ENCODE measurements around the gene DCXR. TPM values are rescaled to one million over a fixed set of nuclear protein-coding genes. Genes with fewer than 3 reads are reported as not detected.
A peak's percentile ranks its signal among the peaks of the same experiment; 100 is the strongest.

Gene DCXR
- total RNA-seq, 1 experiment from 2014 or later: 306 TPM

DNA sequence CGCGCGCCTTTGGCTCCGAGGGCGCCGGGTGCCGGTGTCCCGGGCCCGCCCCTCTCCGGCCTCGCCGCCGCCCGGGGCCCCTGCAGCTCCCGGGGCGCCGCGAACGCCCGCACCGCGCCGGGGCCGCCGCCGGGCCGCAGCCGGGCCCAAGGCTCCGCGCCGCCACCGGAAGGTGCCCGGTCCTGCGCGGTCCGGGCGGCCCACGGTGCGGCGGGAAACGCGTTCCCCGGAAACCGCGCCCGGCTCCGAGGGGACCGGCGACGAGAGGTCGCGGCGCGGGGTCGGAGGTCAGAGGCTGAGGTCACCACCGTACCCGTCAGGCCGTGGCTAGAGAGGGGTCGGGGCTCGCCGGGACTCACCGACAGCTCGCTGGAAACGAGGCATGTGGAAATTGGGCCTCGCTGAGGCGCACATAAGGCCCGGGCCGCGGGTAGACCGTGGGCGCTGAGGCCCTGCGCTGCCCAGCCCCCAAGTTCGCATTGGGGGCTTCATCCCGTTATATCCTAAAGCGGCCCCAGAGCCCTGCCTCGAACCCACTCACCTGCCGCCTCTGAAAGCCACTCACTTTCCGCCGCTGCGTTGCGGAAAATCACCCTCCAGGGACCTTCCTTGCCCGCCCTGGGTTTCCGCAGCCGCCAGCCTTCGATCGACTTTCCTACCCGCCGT is 28.3 kb upstream of the DCXR start, which contains the start of gene DUS1L:
DUS1L (minus strand) TSS at position 167 of the 666 bp plus-strand sequence. CDS start 745 bp downstream, outside the sequence.
- Histone ChIP-seq H3K4me2 (ENCODE audit: low read length) (peak within 1 kb of the TSS; percentile 100), H3K4me1 (ENCODE audit: control insufficient read depth in 1 of 2, insufficient read depth in 2 of 2, low read length in 2 of 2) (peaks cover 11 to 22% of the 10 kb centered on the region in 2 experiments; a peak in 3 of 4 replicates), H3K79me2 (ENCODE audit: insufficient read depth, low read length) (peaks cover 35% of the 10 kb centered on the region), H3K9ac (ENCODE audit: low read length) (peak within 1 kb of the TSS; percentile 100), H2AFZ (ENCODE audit: low read depth, low read length, poor library complexity, severe bottlenecking) (peak within 1 kb of the TSS; percentile 68), H3K27ac (ENCODE audit: low read depth, low read length) (peak within 1 kb of the TSS; percentile 89), H3K9me2 (ENCODE audit: insufficient read depth) (no peaks in the 10 kb centered on the region), H3K36me3 (ENCODE audit: control insufficient read depth in 1 of 2, insufficient read depth in 2 of 2, low read length in 2 of 2) (peaks cover 14 to 34% of the 10 kb centered on the region in 2 experiments; a peak in 3 of 4 replicates), H3K4me3 (replicated peaks in 1 of 2; ENCODE audit: low read depth in 1 of 2, low read length in 2 of 2) (peak within 1 kb of the TSS; percentile 96 to 100), H3K9me3 (ENCODE audit: control insufficient read depth in 1 of 2, insufficient read depth in 1 of 2, low read depth in 1 of 2, low read length in 2 of 2) (no peaks in the 10 kb centered on the region), H4K20me1 (ENCODE audit: insufficient read depth) (no peaks in the 10 kb centered on the region), H3K27me3 (ENCODE audit: insufficient read depth, low read length) (no peaks in the 10 kb centered on the region)
- DNase-seq (ENCODE audit: low read depth, low spot score) (no peak), ATAC-seq (peak; percentile 71)
- CTCF ChIA-PET: no interaction called here
- POLR2A ChIA-PET: no interaction called here
- RAD21 ChIA-PET (ENCODE audit: low non-redundant PET in 1 of 2, low total read pairs in 2 of 2, uncharacterized antibody in 2 of 2, unreplicated experiment in 2 of 2): no interaction called here
- intact Hi-C loops (cut with micrococcal nuclease): no loop called here
- TSS peak; percentile 81 for BruUV-seq (replicated peaks)
- no peak; the same call in 1 of the 2 replicates for TF ChIP-seq SRF (IDR thresholded peaks at IDR 0.05; ENCODE audit: low read depth)
- TF ChIP-seq CEBPB (IDR thresholded peaks at IDR 0.05; ENCODE audit: low read depth): no peak
- TF ChIP-seq JUND (IDR thresholded peaks at IDR 0.05): no peak
- TF ChIP-seq, protein P1, sequence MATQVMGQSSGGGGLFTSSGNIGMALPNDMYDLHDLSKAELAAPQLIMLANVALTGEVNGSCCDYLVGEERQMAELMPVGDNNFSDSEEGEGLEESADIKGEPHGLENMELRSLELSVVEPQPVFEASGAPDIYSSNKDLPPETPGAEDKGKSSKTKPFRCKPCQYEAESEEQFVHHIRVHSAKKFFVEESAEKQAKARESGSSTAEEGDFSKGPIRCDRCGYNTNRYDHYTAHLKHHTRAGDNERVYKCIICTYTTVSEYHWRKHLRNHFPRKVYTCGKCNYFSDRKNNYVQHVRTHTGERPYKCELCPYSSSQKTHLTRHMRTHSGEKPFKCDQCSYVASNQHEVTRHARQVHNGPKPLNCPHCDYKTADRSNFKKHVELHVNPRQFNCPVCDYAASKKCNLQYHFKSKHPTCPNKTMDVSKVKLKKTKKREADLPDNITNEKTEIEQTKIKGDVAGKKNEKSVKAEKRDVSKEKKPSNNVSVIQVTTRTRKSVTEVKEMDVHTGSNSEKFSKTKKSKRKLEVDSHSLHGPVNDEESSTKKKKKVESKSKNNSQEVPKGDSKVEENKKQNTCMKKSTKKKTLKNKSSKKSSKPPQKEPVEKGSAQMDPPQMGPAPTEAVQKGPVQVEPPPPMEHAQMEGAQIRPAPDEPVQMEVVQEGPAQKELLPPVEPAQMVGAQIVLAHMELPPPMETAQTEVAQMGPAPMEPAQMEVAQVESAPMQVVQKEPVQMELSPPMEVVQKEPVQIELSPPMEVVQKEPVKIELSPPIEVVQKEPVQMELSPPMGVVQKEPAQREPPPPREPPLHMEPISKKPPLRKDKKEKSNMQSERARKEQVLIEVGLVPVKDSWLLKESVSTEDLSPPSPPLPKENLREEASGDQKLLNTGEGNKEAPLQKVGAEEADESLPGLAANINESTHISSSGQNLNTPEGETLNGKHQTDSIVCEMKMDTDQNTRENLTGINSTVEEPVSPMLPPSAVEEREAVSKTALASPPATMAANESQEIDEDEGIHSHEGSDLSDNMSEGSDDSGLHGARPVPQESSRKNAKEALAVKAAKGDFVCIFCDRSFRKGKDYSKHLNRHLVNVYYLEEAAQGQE (IDR thresholded peaks at IDR 0.05; ENCODE audit: low read depth): no peak
- no peak for TF ChIP-seq RAD21 (IDR thresholded peaks at IDR 0.05; ENCODE audit: low read depth)
- no peak for TF ChIP-seq ZNF274 (IDR thresholded peaks at IDR 0.05; ENCODE audit: low read depth, low read length)
- no peak for TF ChIP-seq EZH2 (IDR thresholded peaks at IDR 0.05)
- TF ChIP-seq ZFX (IDR thresholded peaks at IDR 0.05): peak; percentile 99
- TF ChIP-seq POLR2A (IDR thresholded peaks at IDR 0.05; ENCODE audit: borderline replicate concordance, extremely low read depth, insufficient read depth, insufficient read length): peak; percentile 87
- peak; percentile 80 for TF ChIP-seq MAX (IDR thresholded peaks at IDR 0.05)
- no peak for TF ChIP-seq CBX3 (IDR thresholded peaks at IDR 0.05; ENCODE audit: low read depth)
- TF ChIP-seq YY1 (IDR thresholded peaks at IDR 0.05; ENCODE audit: extremely low read depth, insufficient replicate concordance, low read depth, low read length): peak; percentile 88
- peak; percentile 80; the same call in 1 of the 2 replicates for TF ChIP-seq SIN3A (IDR thresholded peaks at IDR 0.05; ENCODE audit: low read depth)
- TF ChIP-seq, protein P2, sequence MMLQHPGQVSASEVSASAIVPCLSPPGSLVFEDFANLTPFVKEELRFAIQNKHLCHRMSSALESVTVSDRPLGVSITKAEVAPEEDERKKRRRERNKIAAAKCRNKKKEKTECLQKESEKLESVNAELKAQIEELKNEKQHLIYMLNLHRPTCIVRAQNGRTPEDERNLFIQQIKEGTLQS (IDR thresholded peaks at IDR 0.05): no peak
- TF ChIP-seq CTCF (IDR thresholded peaks at IDR 0.05 in 2 of 3, conservative IDR thresholded peaks at IDR 0.05 in 1 of 3; ENCODE audit: borderline replicate concordance in 1 of 3, insufficient read depth in 1 of 3, low read depth in 2 of 3, low read length in 2 of 3): no peak
- TF ChIP-seq EZH2phosphoT487 (IDR thresholded peaks at IDR 0.05; ENCODE audit: borderline replicate concordance): no peak
- peak; percentile 75 for TF ChIP-seq TCF7L2 (IDR thresholded peaks at IDR 0.05; ENCODE audit: borderline replicate concordance, extremely low read depth, insufficient read depth, insufficient read length)
- TF ChIP-seq FOSL1 (IDR thresholded peaks at IDR 0.05; ENCODE audit: low read depth): no peak
- TF ChIP-seq ELF1 (IDR thresholded peaks at IDR 0.05; ENCODE audit: borderline replicate concordance, low read depth): no peak
- TF ChIP-seq, protein P3, sequence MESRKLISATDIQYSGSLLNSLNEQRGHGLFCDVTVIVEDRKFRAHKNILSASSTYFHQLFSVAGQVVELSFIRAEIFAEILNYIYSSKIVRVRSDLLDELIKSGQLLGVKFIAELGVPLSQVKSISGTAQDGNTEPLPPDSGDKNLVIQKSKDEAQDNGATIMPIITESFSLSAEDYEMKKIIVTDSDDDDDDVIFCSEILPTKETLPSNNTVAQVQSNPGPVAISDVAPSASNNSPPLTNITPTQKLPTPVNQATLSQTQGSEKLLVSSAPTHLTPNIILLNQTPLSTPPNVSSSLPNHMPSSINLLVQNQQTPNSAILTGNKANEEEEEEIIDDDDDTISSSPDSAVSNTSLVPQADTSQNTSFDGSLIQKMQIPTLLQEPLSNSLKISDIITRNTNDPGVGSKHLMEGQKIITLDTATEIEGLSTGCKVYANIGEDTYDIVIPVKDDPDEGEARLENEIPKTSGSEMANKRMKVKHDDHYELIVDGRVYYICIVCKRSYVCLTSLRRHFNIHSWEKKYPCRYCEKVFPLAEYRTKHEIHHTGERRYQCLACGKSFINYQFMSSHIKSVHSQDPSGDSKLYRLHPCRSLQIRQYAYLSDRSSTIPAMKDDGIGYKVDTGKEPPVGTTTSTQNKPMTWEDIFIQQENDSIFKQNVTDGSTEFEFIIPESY (IDR thresholded peaks at IDR 0.05; ENCODE audit: extremely low read depth, insufficient replicate concordance, low read length): no peak
